SIG-M5 (cell line): ENCODE measurements around the gene MRPL43.
"Not testable (repeated sequence)": the region's sequence is repeated elsewhere in the genome, so short reads cannot be mapped to it uniquely, and the experiment has no call there.

Source experiments
- DNase-seq: peaks from one replicate; lab custom pipeline; 2025; lab: John Stamatoyannopoulos, UW

The MRPL43 gene

DNA sequence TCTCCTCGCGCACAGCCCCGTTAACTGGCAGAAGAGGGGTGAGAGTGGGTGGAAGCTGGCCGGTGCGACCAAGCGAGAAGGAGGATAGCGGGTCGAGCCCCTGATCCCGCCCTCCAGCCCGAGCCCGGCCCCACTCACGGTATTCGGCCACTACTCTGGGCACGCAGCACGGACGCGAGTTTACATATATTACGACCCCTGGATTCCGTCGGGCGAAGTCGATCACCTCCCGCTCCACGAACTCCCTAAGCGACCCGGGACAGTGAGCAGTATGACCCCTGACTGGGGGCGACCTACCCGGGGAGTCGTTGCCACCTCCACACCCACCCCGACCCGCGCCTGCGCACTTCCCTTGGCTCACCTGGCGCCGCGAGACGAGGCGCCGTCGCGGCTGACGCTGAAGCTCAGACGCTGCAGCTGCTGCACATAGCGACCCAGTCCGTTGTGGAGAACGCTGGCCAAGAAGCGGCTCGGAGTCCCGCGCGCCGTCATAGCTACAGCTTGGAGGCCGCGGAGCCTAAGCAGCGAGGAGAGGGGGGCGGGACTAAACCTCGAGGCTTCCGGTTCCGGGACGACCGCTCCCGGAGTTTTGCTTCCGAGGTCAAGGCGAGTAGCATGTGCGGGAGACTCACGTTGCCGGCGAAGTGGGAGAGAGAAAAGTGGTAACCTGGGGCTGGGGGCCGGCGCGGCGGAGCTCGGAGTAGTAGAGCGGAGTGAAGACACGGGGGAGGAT lies at the start of gene MRPL43, which contains the start of gene TWNK:
Gene MRPL43 (minus strand): TSS at position 546 of the 733 bp plus-strand sequence. CDS start 54 bp downstream, at position 492.
Gene TWNK (plus strand): TSS at position 592 of the 733 bp plus-strand sequence. CDS start 668 bp downstream, outside the sequence.
- no peak for DNase-seq

- DNase-seq: no peak
These were observed 49.4 kb upstream of the MRPL43 start for GRCh38 chr10:101036726-101037125.

GRCh38 chr10:101035916-101036702 lies 48.8 kb upstream of the MRPL43 start:
- no peak for DNase-seq

GRCh38 chr10:101035314-101035713 lies 48.0 kb upstream of the MRPL43 start:
- DNase-seq: no peak

GRCh38 chr10:101034404-101034803 lies 47.1 kb upstream of the MRPL43 start:
- not testable (repeated sequence) for DNase-seq

- no peak for DNase-seq
These were observed 46.0 kb upstream of the MRPL43 start for GRCh38 chr10:101033276-101033675.

DNA sequence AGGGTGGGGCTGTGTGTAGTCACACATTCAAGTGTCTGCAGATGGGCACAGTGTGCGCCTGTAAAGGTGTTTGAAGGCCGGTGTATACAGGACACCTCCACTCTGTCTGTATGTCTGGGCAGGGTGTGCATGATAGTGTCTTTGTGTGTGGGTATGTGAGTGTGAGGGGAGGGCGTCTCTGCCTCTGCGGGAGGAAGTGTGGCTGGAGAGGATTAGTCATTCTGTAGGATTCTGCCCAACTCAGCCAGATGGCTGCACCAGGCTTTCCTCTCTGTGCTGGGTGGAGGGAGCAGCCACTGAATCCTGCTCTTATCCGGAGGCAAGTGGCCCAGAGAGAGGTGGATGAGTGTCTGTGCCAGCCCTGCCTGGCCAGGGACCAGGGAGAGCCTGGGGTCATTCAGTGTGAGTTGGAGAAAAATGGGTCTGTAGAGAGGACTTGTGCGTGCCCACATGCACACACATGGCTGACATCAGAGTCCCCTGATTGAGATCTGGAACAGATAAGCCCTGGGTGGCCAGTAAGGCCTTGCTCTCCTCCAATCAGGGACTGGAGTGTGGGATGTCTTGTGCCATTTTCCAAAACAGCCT lies 45.4 kb upstream of the MRPL43 start:
- DNase-seq: no peak

GRCh38 chr10:101031796-101032636 lies 44.7 kb upstream of the MRPL43 start:
- no peak for DNase-seq

DNA sequence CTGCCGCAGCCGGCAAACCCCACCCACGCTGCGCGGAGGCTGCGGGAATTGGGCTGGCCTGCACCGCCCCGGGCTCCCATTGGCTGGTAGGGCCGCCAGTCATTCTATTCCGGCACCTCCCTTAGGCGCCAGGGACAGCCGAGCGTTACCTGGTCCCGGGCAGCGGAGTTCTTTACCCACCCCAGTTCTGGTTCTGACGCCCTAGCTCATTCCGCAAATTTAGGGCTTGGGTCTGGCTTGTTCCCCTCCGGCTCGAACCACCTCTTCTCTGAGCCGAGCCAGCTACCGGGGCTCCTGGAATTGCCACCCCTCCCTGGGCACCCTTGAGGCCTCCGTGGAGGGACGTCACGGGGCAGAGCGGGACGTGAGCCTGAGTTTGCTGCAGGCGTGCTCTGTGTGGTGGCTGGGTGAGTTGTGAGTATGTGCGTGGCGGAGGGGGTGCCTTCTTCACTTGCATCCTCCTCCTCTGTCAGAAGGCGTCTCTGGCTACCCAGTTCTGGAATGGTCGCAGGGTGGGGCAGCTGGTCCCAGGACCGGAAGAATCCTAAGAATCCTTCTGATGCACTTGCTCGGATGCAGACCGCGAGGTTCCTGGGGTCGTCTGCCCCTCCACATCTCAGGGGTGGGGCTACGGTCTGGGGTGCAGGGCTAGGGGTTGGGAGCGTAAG lies 44.0 kb upstream of the MRPL43 start, which contains the start of the genes PDZD7 and SFXN3:
Gene PDZD7 (minus strand): TSS at position 2 of the 668 bp plus-strand sequence. CDS start 910 bp downstream, outside the sequence.
Gene SFXN3 (plus strand): TSS at position 107 of the 668 bp plus-strand sequence. CDS start 3,461 bp downstream, outside the sequence.
- DNase-seq: no peak

DNA sequence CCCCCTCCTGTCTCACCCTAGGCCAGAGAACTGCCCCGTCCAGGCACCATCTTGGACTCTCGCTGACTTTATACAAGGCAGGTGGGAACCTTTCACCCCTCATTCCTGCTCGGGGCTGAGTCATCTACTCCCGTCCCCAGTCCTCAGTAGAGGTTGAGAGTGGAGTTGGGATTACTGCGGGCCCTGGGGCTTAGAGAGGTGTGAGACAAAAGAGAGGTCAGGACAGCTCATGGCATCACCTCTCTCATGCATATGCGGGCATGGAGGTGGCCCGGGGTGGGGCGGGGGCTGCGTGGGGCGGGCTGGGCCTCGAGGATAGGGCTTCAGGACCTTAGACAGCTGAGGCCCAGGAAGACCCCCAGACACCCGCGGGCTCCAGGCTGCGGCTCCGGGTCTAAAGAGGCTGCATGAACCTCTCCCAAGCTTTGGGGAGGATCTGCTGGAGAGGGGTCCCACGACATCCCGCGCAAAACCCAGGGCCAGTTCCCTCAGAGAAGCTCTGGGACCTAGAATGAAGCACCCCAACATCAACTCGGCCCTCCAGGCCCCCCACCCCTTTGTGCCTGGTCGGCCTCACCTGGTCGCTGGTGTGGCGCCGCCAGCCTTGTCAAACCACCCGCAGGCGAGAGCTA lies 43.3 kb upstream of the MRPL43 start:
- DNase-seq: no peak

DNA sequence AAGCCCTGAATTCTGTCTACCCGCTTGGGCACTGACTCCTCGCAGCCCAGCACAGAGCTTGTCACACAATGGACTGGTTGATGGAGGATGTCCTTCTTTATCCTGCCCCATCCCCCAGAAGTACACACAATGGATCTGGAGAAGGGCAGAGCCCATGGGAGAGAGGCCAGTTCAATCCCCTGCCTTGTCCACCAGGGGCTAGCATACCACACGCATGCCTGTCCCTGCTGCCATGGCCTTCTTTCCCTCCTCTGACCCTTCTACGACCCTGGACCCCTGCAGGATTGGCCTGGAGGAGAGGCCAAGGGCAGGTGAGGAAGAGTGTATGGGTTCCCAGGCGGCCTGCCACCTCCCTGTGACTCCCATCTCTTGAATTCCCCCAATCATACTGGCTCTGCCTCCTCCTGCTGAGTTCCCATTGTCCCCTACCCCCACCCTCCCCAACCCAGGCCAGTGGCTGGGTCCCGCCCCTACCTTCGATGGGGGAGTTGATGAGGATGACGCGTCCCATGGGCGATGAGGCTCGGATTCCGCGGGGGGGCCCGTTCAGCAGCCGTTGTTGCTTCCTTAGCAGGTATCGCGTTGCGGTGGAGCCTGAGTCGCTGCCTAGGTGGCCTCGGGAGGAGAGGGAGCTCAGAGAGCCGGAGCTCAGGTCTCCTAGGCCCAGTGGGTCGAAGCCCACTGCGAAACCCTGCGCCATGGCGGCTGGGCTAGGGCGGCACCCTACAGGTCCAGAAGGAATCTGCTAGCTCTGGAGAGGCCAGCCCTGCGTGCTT lies 42.4 kb upstream of the MRPL43 start:
- no peak for DNase-seq

GRCh38 chr10:101028446-101029337 lies 41.4 kb upstream of the MRPL43 start:
- no peak for DNase-seq

DNA sequence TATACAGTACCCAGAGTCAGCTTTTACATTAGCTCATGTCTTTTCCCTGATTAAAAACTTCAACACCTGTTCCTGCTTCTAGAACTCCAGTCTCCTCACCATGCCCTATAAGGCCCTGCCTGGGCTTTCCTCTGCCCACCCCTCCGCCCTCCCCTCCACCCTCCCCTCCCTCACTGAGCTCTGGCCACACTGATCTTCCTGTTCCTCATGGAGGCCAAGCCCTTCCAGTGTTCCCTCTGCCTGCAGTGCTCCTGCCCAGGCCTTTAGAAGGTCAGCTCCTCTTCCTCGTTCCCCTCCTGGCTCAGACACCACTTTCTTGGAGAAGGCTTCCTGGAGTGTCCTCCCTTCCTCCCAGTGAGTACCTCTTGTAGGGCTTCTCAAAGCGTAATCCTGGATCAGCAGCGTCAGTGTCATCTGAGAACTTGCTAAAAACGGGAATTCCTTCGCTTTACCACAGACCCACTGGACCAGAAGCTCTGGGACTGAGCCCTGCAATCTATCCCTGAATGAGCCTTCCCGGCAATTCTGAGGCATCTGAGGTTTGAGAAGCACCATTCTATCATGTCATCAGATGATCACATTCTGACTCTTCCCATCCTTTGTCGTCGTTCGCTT lies 39.9 kb upstream of the MRPL43 start:
- no peak for DNase-seq

GRCh38 chr10:101022967-101023705 lies 35.8 kb upstream of the MRPL43 start:
- DNase-seq: no peak

- no peak for DNase-seq
These were observed 34.5 kb upstream of the MRPL43 start for GRCh38 chr10:101021692-101022251.

DNA sequence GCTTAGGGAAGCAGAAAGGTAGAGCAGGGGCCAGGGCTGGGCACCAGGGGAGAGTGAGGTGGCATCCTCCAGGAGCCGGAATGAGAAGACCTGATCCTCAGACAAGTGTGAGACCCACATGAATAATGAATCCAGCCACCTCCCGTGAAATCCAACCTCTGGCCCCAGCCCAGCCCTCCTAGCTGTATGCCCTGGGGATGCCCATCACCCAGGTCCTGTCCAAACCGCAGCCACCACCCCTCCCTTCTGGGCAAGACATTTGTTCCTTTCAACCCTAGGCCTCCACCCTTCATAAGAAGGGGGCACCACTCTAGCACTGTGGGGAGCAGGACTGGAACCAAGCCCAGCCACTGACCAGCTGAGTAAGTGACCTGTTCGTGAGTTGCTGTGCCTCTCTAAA lies 33.9 kb upstream of the MRPL43 start:
- no peak for DNase-seq

- no peak for DNase-seq
These were observed 33.3 kb upstream of the MRPL43 start for GRCh38 chr10:101020427-101021075.
